Keratinocyte (primary cell): ENCODE results near the gene RGS13.

Experiments
- CTCF ChIP-seq, 3 experiments: IDR thresholded peaks in 1 of 3; conservative IDR thresholded peaks in 1 of 3; optimal IDR thresholded peaks in 1 of 3; 2 replicates in 2 of 3; 3 replicates in 1 of 3; pipeline versions ENCODE3 to v1.5.1; 2011; ENCODE audit warnings: low read length in 3 of 3, mild to moderate bottlenecking in 3 of 3, moderate library complexity in 2 of 3, control low read depth in 1 of 3, inconsistent platforms in 1 of 3; ENCODE audit not compliant: insufficient read depth in 2 of 3; ENCODE audit errors: extremely low read depth in 1 of 3
- EZH2 ChIP-seq: IDR thresholded peaks from one replicate; pipeline ENCODE4 v1.6.1; 2012; ENCODE audit warnings: inconsistent platforms, mild to moderate bottlenecking, low read length, moderate library complexity

- TF ChIP-seq EZH2 (no peak), CTCF (optimal IDR thresholded peaks at IDR 0.05 in 1 of 3, IDR thresholded peaks at IDR 0.05 in 1 of 3, conservative IDR thresholded peaks at IDR 0.05 in 1 of 3; ENCODE audit: extremely low read depth in 1 of 3, insufficient read depth in 2 of 3, low read length in 3 of 3) (no peak)
Measured at GRCh38 chr1:192602757-192603156, 33.2 kb upstream of the RGS13 start.
